ENCODE measurements around the gene IL17RC. TPM values are rescaled to one million over a fixed set of nuclear protein-coding genes. Genes with fewer than 3 reads are reported as not detected.

IL17RC gene
- total and polyA plus RNA-seq, 2 of the 8 experiments (the other 6 are each of a cell fraction or from before 2014, with no cell fraction given): 11.8 to 13.0 TPM

DNA sequence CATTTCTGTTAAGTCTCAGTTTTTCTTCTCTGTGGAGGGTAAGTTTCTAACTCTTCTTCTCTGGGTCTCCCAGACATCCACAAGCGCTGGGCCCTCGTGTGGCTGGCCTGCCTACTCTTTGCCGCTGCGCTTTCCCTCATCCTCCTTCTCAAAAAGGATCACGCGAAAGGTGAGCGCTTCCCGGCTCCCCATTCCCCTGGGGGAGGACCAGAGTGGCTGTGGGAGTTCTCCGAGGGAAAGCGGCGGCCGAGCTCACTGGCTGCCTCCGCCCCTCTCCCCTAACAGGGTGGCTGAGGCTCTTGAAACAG lies 15.6 kb downstream of the IL17RC start:
- Histone ChIP-seq H3K4ac (replicated peaks; ENCODE audit: insufficient read length, low read depth, low read length) (no peak overlapping the region), H2BK12ac (ENCODE audit: low read depth, low read length) (no peak overlapping the region), H3K23ac (ENCODE audit: insufficient read length) (no peak overlapping the region), H3K56ac (replicated peaks; ENCODE audit: insufficient read length, low read depth, low read length) (no peak overlapping the region), H3K27ac (ENCODE audit: low read depth, low read length) (no peak overlapping the region), H2BK120ac (replicated peaks; ENCODE audit: low read depth, low read length) (no peak overlapping the region), H4K20me1 (replicated peaks in 1 of 2; ENCODE audit: control insufficient read depth in 1 of 2, insufficient read depth in 2 of 2, low read length in 2 of 2) (no peaks in the 10 kb centered on the region), H2AK5ac (ENCODE audit: low read depth, low read length) (no peak overlapping the region), H2AFZ (ENCODE audit: low read length) (0 out of 2 replicates have a peak overlapping the region, but pooled peaks have one; percentile 49), H3K4me2 (ENCODE audit: insufficient read depth in 1 of 2, low read depth in 2 of 2, low read length in 2 of 2) (peak overlapping the region; percentile 77 to 90), H3K9me3 (ENCODE audit: insufficient read depth in 2 of 2, low read depth in 1 of 2, low read length in 1 of 2) (no peaks in the 10 kb centered on the region), H4K91ac (replicated peaks; ENCODE audit: insufficient read length, low read length) (peak overlapping the region; percentile 17), H2BK20ac (ENCODE audit: low read length) (no peak overlapping the region), H3K4me3 (ENCODE audit: extremely low read depth in 1 of 4, insufficient read depth in 2 of 4, low read depth in 3 of 4, low read length in 4 of 4) (peak overlapping the region; percentile 25 to 78 (median 68)), H3K9ac (replicated peaks in 1 of 4; ENCODE audit: extremely low read depth in 1 of 4, low read depth in 3 of 4, low read length in 3 of 4) (peak overlapping the region in 2 of 4 experiments; percentile 11 to 13; a peak in 2 of 7 replicates), H3K36me3 (ENCODE audit: control insufficient read depth in 2 of 4, insufficient read depth in 4 of 4, low read length in 3 of 4) (no peaks in the 10 kb centered on the region), H3K27me3 (replicated peaks in 1 of 4; ENCODE audit: control insufficient read depth in 3 of 4, extremely low read depth in 1 of 4, insufficient read depth in 3 of 4, low read length in 3 of 4) (peaks cover 0 to 3% (median 0%) of the 10 kb centered on the region in 4 experiments; a peak in 1 of 7 replicates), H3K79me2 (ENCODE audit: control insufficient read depth in 1 of 2, insufficient read depth in 2 of 2, low read length in 2 of 2) (no peaks in the 10 kb centered on the region), H3K79me1 (ENCODE audit: low read depth, low read length) (no peaks in the 10 kb centered on the region), H3K18ac (ENCODE audit: extremely low read depth, low read length) (no peak overlapping the region), H2BK5ac (ENCODE audit: low read depth, low read length) (no peak overlapping the region), H3K14ac (ENCODE audit: insufficient read length) (peak overlapping the region; percentile 19), H3K4me1 (replicated peaks in 1 of 4; ENCODE audit: control insufficient read depth in 3 of 4, insufficient read depth in 4 of 4, low read length in 3 of 4) (peaks cover 0 to 10% (median 5%) of the 10 kb centered on the region in 4 experiments; a peak in 6 of 7 replicates), H3K23me2 (ENCODE audit: low read depth, low read length) (peaks cover 13% of the 10 kb centered on the region; the same call in 1 of the 2 replicates), H4K8ac (ENCODE audit: extremely low read depth, insufficient read depth, low read length) (peak overlapping the region; percentile 95), H2BK15ac (ENCODE audit: low read length) (no peak overlapping the region), H4K5ac (ENCODE audit: insufficient read length, low read depth, low read length) (peak overlapping the region; percentile 56)
- no peak for FAIRE-seq
- ChIA-PET POLR2A (ENCODE audit: partially characterized antibody) (interaction anchor here (1.1 to 5.9 kb wide), 13 partner anchors 12 to 140 kb away, joined by 3 to 43 read pairs (median 6); partner anchors contain the start of genes ARPC4, EMC3, IL17RC and PRRT3), CTCF (ENCODE audit: partially characterized antibody) (interaction anchor here (0.7 to 7.5 kb wide), 30 partner anchors 9 to 127 kb away, joined by 3 to 86 read pairs (median 5); partner anchors contain the start of genes IL17RC, JAGN1 and PRRT3)
- 7% methylated on average over 13 of the region's 13 CpGs; no CpG with 5 or more reads in 1 of the 2 experiments for WGBS, 2 experiments (ENCODE audit: extremely low coverage in 1 of 2, insufficient coverage in 1 of 2, insufficient read length in 1 of 2, insufficient replicate concordance in 2 of 2, low coverage in 1 of 2, low lambda C conversion rate in 2 of 2, missing lambda C conversion rate in 1 of 2)
- DNase-seq (ENCODE audit: low read depth in 1 of 2, low spot score in 2 of 2): no peak
- no peak for TF ChIP-seq CEBPB (IDR thresholded peaks at IDR 0.05; ENCODE audit: low read depth, low read length)
- peak; percentile 38; the same call in 1 of the 2 replicates for TF ChIP-seq SUZ12 (IDR thresholded peaks at IDR 0.05; ENCODE audit: low read length)
- no peak for TF ChIP-seq BRCA1 (IDR thresholded peaks at IDR 0.05; ENCODE audit: low read depth, low read length)
- 0 out of 2 replicates have a peak, but pooled peaks have one; percentile 9 for TF ChIP-seq PHF8 (conservative IDR thresholded peaks at IDR 0.05; ENCODE audit: low read depth, low read length)
- TF ChIP-seq, protein P1, sequence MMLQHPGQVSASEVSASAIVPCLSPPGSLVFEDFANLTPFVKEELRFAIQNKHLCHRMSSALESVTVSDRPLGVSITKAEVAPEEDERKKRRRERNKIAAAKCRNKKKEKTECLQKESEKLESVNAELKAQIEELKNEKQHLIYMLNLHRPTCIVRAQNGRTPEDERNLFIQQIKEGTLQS (IDR thresholded peaks at IDR 0.05; ENCODE audit: insufficient read depth, low read depth, low read length): no peak
